WTC11 (cell line): ENCODE measurements around the gene SIGLEC1. TPM values are rescaled to one million over a fixed set of nuclear protein-coding genes. Genes with fewer than 3 reads are reported as not detected.
A peak's percentile ranks its signal among the peaks of the same experiment; 100 is the strongest.

Experiments
- CREM ChIP-seq: sonication (generic); formaldehyde crosslinking; IDR thresholded peaks from 2 replicates; pipeline ENCODE4 v1.8.1; 2022; ENCODE audit warnings: mild to moderate bottlenecking, missing genetic modification reagents, moderate library complexity
- CTCF ChIP-seq: fragments of 200-600 bp; IDR thresholded peaks from 2 replicates; pipeline ENCODE4 v1.8.0; 2022; ENCODE audit warnings: antibody characterized with exemption
- ELF4 ChIP-seq: sonication (generic); formaldehyde crosslinking; IDR thresholded peaks from 2 replicates; pipeline ENCODE4 v1.8.1; 2022; ENCODE audit warnings: low read depth, mild to moderate bottlenecking, moderate library complexity, missing genetic modification reagents
- EMX1 ChIP-seq: fragments of 250-450 bp; sonication (Bioruptor Pico); IDR thresholded peaks from 2 replicates; pipeline ENCODE4 v1.8.0; 2021; ENCODE audit warnings: mild to moderate bottlenecking
- ERG ChIP-seq: fragments of 250-450 bp; sonication (Bioruptor Pico); IDR thresholded peaks from 2 replicates; pipeline ENCODE4 v1.8.0; 2021; ENCODE audit warnings: mild to moderate bottlenecking
- FOXP1 ChIP-seq: sonication (generic); formaldehyde crosslinking; IDR thresholded peaks from 2 replicates; pipeline ENCODE4 v1.8.0; 2022; ENCODE audit warnings: missing genetic modification reagents, mild to moderate bottlenecking, moderate library complexity, borderline replicate concordance
- HMGA2 ChIP-seq: fragments of 250-450 bp; sonication (Bioruptor Pico); IDR thresholded peaks from 2 replicates; pipeline ENCODE4 v1.4.0; 2021; ENCODE audit warnings: mild to moderate bottlenecking, moderate library complexity
- HMGXB4 ChIP-seq: sonication (generic); formaldehyde crosslinking; IDR thresholded peaks from 2 replicates; pipeline ENCODE4 v1.8.1; 2023; ENCODE audit warnings: mild to moderate bottlenecking, moderate library complexity, missing genetic modification reagents
- KAT7 ChIP-seq: sonication (generic); formaldehyde crosslinking; IDR thresholded peaks from 2 replicates; pipeline ENCODE4 v1.8.1; 2023; ENCODE audit warnings: missing genetic modification reagents, mild to moderate bottlenecking, borderline replicate concordance
- NFATC4 ChIP-seq: fragments of 250-450 bp; sonication (Bioruptor Pico); IDR thresholded peaks from 2 replicates; pipeline ENCODE4 v1.9.0; 2021; ENCODE audit warnings: mild to moderate bottlenecking
- RORB ChIP-seq: fragments of 250-450 bp; sonication (Bioruptor Pico); IDR thresholded peaks from 2 replicates; pipeline ENCODE4 v1.9.0; 2021; ENCODE audit warnings: mild to moderate bottlenecking
- SP1 ChIP-seq: sonication (generic); formaldehyde crosslinking; conservative IDR thresholded peaks from 2 replicates; pipeline ENCODE4 v1.8.1; 2022; ENCODE audit warnings: missing genetic modification reagents
- ZNF512 ChIP-seq: sonication (generic); formaldehyde crosslinking; IDR thresholded peaks from 2 replicates; pipeline ENCODE4 v1.8.1; 2022; ENCODE audit warnings: missing genetic modification reagents, borderline replicate concordance
- total RNA-seq: library from RNA; stranded (reverse); gene quantifications from 3 replicates; pipeline ENCODE4 v1.2.3, GENCODE V29; 2021
- TF ChIP-seq, protein P1 (sequence below): sonication (generic); formaldehyde crosslinking; IDR thresholded peaks from 2 replicates; pipeline ENCODE4 v1.8.0; 2023; ENCODE audit warnings: missing genetic modification reagents
- TF ChIP-seq, protein P2 (sequence below): fragments of 250-450 bp; sonication (Bioruptor Pico); IDR thresholded peaks from 2 replicates; pipeline ENCODE4 v1.9.0; 2021; ENCODE audit warnings: moderate library complexity, mild to moderate bottlenecking, inconsistent platforms, borderline replicate concordance
- TF ChIP-seq, protein P3 (sequence below): sonication (generic); formaldehyde crosslinking; IDR thresholded peaks from 2 replicates; pipeline ENCODE4 v1.8.0; 2023; ENCODE audit warnings: missing genetic modification reagents, mild to moderate bottlenecking, borderline replicate concordance
- TF ChIP-seq, protein P4 (sequence below): fragments of 250-450 bp; sonication (Bioruptor Pico); IDR thresholded peaks from 2 replicates; pipeline ENCODE4 v1.9.0; 2021; ENCODE audit warnings: mild to moderate bottlenecking, borderline replicate concordance
- TF ChIP-seq, protein P5 (sequence below): sonication (generic); formaldehyde crosslinking; IDR thresholded peaks from 2 replicates; pipeline ENCODE4 v1.8.1; 2022; ENCODE audit warnings: low read depth, mild to moderate bottlenecking, moderate library complexity, missing genetic modification reagents, borderline replicate concordance

Gene SIGLEC1
- total RNA-seq, 1 experiment from 2014 or later = 0.04 TPM

- TF ChIP-seq EMX1 (CRISPR knock-in tag) (no peak), HMGXB4 (CRISPR knock-in tag) (peak; percentile 99), KAT7 (CRISPR knock-in tag) (no peak), ELF4 (CRISPR knock-in tag) (0 out of 2 replicates have a peak, but pooled peaks have one; percentile 37), NFATC4 (CRISPR knock-in tag) (no peak), CREM (CRISPR knock-in tag) (0 out of 2 replicates have a peak, but pooled peaks have one; percentile 57), HMGA2 (CRISPR knock-in tag) (no peak), ZNF512 (CRISPR knock-in tag) (no peak), SP1 (CRISPR knock-in tag) (peak; percentile 71), CTCF (peak; percentile 92), RORB (CRISPR knock-in tag) (no peak), FOXP1 (CRISPR knock-in tag) (peak; percentile 56; the same call in 1 of the 2 replicates), ERG (CRISPR knock-in tag) (peak; percentile 32; the same call in 1 of the 2 replicates)
- TF ChIP-seq, protein P1, sequence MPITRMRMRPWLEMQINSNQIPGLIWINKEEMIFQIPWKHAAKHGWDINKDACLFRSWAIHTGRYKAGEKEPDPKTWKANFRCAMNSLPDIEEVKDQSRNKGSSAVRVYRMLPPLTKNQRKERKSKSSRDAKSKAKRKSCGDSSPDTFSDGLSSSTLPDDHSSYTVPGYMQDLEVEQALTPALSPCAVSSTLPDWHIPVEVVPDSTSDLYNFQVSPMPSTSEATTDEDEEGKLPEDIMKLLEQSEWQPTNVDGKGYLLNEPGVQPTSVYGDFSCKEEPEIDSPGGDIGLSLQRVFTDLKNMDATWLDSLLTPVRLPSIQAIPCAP (CRISPR knock-in tag) = 0 out of 2 replicates have a peak, but pooled peaks have one; percentile 28
- TF ChIP-seq, protein P2, sequence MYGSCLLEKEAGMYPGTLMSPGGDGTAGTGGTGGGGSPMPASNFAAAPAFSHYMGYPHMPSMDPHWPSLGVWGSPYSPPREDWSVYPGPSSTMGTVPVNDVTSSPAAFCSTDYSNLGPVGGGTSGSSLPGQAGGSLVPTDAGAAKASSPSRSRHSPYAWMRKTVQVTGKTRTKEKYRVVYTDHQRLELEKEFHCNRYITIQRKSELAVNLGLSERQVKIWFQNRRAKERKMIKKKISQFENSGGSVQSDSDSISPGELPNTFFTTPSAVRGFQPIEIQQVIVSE (CRISPR knock-in tag) = no peak
- TF ChIP-seq, protein P3, sequence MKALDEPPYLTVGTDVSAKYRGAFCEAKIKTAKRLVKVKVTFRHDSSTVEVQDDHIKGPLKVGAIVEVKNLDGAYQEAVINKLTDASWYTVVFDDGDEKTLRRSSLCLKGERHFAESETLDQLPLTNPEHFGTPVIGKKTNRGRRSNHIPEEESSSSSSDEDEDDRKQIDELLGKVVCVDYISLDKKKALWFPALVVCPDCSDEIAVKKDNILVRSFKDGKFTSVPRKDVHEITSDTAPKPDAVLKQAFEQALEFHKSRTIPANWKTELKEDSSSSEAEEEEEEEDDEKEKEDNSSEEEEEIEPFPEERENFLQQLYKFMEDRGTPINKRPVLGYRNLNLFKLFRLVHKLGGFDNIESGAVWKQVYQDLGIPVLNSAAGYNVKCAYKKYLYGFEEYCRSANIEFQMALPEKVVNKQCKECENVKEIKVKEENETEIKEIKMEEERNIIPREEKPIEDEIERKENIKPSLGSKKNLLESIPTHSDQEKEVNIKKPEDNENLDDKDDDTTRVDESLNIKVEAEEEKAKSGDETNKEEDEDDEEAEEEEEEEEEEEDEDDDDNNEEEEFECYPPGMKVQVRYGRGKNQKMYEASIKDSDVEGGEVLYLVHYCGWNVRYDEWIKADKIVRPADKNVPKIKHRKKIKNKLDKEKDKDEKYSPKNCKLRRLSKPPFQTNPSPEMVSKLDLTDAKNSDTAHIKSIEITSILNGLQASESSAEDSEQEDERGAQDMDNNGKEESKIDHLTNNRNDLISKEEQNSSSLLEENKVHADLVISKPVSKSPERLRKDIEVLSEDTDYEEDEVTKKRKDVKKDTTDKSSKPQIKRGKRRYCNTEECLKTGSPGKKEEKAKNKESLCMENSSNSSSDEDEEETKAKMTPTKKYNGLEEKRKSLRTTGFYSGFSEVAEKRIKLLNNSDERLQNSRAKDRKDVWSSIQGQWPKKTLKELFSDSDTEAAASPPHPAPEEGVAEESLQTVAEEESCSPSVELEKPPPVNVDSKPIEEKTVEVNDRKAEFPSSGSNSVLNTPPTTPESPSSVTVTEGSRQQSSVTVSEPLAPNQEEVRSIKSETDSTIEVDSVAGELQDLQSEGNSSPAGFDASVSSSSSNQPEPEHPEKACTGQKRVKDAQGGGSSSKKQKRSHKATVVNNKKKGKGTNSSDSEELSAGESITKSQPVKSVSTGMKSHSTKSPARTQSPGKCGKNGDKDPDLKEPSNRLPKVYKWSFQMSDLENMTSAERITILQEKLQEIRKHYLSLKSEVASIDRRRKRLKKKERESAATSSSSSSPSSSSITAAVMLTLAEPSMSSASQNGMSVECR (CRISPR knock-in tag) = peak; percentile 71; the same call in 1 of the 2 replicates
- TF ChIP-seq, protein P4, sequence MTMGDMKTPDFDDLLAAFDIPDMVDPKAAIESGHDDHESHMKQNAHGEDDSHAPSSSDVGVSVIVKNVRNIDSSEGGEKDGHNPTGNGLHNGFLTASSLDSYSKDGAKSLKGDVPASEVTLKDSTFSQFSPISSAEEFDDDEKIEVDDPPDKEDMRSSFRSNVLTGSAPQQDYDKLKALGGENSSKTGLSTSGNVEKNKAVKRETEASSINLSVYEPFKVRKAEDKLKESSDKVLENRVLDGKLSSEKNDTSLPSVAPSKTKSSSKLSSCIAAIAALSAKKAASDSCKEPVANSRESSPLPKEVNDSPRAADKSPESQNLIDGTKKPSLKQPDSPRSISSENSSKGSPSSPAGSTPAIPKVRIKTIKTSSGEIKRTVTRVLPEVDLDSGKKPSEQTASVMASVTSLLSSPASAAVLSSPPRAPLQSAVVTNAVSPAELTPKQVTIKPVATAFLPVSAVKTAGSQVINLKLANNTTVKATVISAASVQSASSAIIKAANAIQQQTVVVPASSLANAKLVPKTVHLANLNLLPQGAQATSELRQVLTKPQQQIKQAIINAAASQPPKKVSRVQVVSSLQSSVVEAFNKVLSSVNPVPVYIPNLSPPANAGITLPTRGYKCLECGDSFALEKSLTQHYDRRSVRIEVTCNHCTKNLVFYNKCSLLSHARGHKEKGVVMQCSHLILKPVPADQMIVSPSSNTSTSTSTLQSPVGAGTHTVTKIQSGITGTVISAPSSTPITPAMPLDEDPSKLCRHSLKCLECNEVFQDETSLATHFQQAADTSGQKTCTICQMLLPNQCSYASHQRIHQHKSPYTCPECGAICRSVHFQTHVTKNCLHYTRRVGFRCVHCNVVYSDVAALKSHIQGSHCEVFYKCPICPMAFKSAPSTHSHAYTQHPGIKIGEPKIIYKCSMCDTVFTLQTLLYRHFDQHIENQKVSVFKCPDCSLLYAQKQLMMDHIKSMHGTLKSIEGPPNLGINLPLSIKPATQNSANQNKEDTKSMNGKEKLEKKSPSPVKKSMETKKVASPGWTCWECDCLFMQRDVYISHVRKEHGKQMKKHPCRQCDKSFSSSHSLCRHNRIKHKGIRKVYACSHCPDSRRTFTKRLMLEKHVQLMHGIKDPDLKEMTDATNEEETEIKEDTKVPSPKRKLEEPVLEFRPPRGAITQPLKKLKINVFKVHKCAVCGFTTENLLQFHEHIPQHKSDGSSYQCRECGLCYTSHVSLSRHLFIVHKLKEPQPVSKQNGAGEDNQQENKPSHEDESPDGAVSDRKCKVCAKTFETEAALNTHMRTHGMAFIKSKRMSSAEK (CRISPR knock-in tag) = no peak
- TF ChIP-seq, protein P5, sequence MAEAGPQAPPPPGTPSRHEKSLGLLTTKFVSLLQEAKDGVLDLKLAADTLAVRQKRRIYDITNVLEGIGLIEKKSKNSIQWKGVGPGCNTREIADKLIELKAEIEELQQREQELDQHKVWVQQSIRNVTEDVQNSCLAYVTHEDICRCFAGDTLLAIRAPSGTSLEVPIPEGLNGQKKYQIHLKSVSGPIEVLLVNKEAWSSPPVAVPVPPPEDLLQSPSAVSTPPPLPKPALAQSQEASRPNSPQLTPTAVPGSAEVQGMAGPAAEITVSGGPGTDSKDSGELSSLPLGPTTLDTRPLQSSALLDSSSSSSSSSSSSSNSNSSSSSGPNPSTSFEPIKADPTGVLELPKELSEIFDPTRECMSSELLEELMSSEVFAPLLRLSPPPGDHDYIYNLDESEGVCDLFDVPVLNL (CRISPR knock-in tag) = no peak
Observed at GRCh38 chr20:3749689-3750531, 37.5 kb upstream of the SIGLEC1 start (continued).
